GM12878 (cell line): ENCODE measurements around the gene PEX26. TPM values are rescaled to one million over a fixed set of nuclear protein-coding genes. Genes with fewer than 3 reads are reported as not detected.

Experiments used
- BRCA1 ChIP-seq: IDR thresholded peaks from 2 replicates; pipeline ENCODE4 v1.6.1; 2011; ENCODE audit warnings: low read depth, low read length, improper control_type of control experiment
- E4F1 ChIP-seq: fragments of 450-650 bp; IDR thresholded peaks from 2 replicates; pipeline ENCODE4 v1.6.1; 2018; ENCODE audit warnings: borderline replicate concordance, mild to moderate bottlenecking; ENCODE audit not compliant: partially characterized antibody
- NFXL1 ChIP-seq: fragments of 450-650 bp; IDR thresholded peaks from 2 replicates; pipeline ENCODE4 v1.6.1; 2017; ENCODE audit warnings: antibody characterized with exemption, mild to moderate bottlenecking, borderline replicate concordance
- PKNOX1 ChIP-seq: fragments of 450-650 bp; IDR thresholded peaks from 2 replicates; pipeline ENCODE4 v1.6.1; 2016; ENCODE audit warnings: mild to moderate bottlenecking
- PRDM15 ChIP-seq: fragments of 450-650 bp; formaldehyde crosslinking; IDR thresholded peaks from 2 replicates; pipeline ENCODE4 v1.4.0; 2020; ENCODE audit warnings: mild to moderate bottlenecking, moderate library complexity
- SREBF2 ChIP-seq: IDR thresholded peaks from 2 replicates; pipeline ENCODE4 v1.6.1; 2012; ENCODE audit warnings: mild to moderate bottlenecking, low read length
- SUZ12 ChIP-seq: fragments of 200-600 bp; sonication (generic); IDR thresholded peaks from one replicate; pipeline ENCODE4 v1.6.1; 2018; ENCODE audit warnings: antibody characterized with exemption, mild to moderate bottlenecking; ENCODE audit not compliant: unreplicated experiment
- polyA plus RNA-seq, 11 experiments: library from polyadenylated mRNA; depleted of rRNA in 4 of 11; unstranded in 6 of 11; stranded (reverse) in 5 of 11; fragments of >200 nt; fragmentation: Nextera tagmentation in 4 of 11; fragmentation: Illumina TruSeq in 1 of 11; extraction: Ambion mirVana in 4 of 11; extraction: Trizol in 1 of 11; gene quantifications; 1 replicate in 1 of 11; 2 replicates in 10 of 11; pipeline versions ENCODE4 v1.2.1 to v1.2.3, GENCODE V29; 2011 to 2016; ENCODE audit warnings: inconsistent platforms in 2 of 11, missing spikeins in 2 of 11, low read depth in 1 of 11
- total RNA-seq, 4 experiments: library from RNA; depleted of rRNA in 3 of 4; stranded (reverse); fragments of >200 nt in 3 of 4; fragmentation: Illumina TruSeq in 1 of 4; extraction: Trizol in 1 of 4; gene quantifications; 2 replicates each; pipeline versions ENCODE4 v1.2.1 to v1.2.3, GENCODE V29; 2013 to 2021

PEX26 gene
- total and polyA plus RNA-seq, 10 of the 15 experiments (the other 5 are each of a cell fraction or from before 2014, with no cell fraction given), result 0.79 to 50.8 (median 22.4) TPM

GRCh38 chr22:18100781-18101180, 23.0 kb downstream of the PEX26 start (continued):
- TF ChIP-seq PRDM15 (CRISPR knock-in tag) (no peak), SREBF2 (no peak), NFXL1 (no peak), PKNOX1 (no peak), SUZ12 (no peak), E4F1 (no peak), BRCA1 (no peak)
